Astrocyte (in vitro differentiated cells and primary cell): ENCODE results near the gene PAQR6. TPM values are rescaled to one million over a fixed set of nuclear protein-coding genes. Genes with fewer than 3 reads are reported as not detected.

Experiments
- DNase-seq: peaks from one replicate; pipeline ENCODE4 v3.0.0-alpha.2; 2010; ENCODE audit warnings: low read depth
- FAIRE-seq: peaks from 2 replicates; lab custom pipeline; 2011; peaks lifted over from hg19 to GRCh38; lab: Jason Lieb, UNC
- H2AFZ ChIP-seq: 2 replicates; pipeline ENCODE4 v1.6.0; 2012; ENCODE audit warnings: low read depth, low read length, inconsistent platforms
- H3K27ac ChIP-seq: 2 replicates; pipeline ENCODE4 v1.5.1; 2011; ENCODE audit warnings: low read depth, low read length, inconsistent platforms
- H3K27me3 ChIP-seq: 2 replicates; pipeline ENCODE4 v1.6.0; 2011; ENCODE audit warnings: low read length, inconsistent platforms; ENCODE audit not compliant: insufficient read depth
- H3K36me3 ChIP-seq: 2 replicates; pipeline ENCODE4 v1.5.1; 2011; ENCODE audit warnings: low read length, inconsistent platforms; ENCODE audit not compliant: insufficient read depth
- H3K4me1 ChIP-seq: 2 replicates; pipeline ENCODE4 v1.5.1; 2011; ENCODE audit warnings: low read length, inconsistent platforms; ENCODE audit not compliant: insufficient read depth
- H3K4me2 ChIP-seq: 2 replicates; pipeline ENCODE4 v1.6.0; 2012; ENCODE audit warnings: low read length, inconsistent platforms
- H3K4me3 ChIP-seq: 2 replicates; pipeline ENCODE4 v1.5.1; 2011; ENCODE audit warnings: low read depth, mild to moderate bottlenecking, low read length, inconsistent platforms; ENCODE audit not compliant: insufficient read depth
- H3K79me2 ChIP-seq: 2 replicates; pipeline ENCODE4 v1.6.0; 2012; ENCODE audit warnings: mild to moderate bottlenecking, low read length, inconsistent platforms; ENCODE audit not compliant: insufficient read depth
- H3K9ac ChIP-seq: 2 replicates; pipeline ENCODE4 v1.6.0; 2012; ENCODE audit warnings: mild to moderate bottlenecking, low read length, inconsistent platforms
- H3K9me3 ChIP-seq: 2 replicates; pipeline ENCODE4 v1.5.1; 2012; ENCODE audit warnings: low read depth, mild to moderate bottlenecking, low read length, inconsistent platforms; ENCODE audit not compliant: insufficient read depth
- H4K20me1 ChIP-seq: 2 replicates; pipeline ENCODE4 v1.6.0; 2012; ENCODE audit warnings: low read length, inconsistent platforms; ENCODE audit not compliant: insufficient read depth
- H3K27ac Mint-ChIP-seq: one replicate; pipeline ENCODE4 v1.8.0; 2021; ENCODE audit warnings: mild to moderate bottlenecking, mixed read lengths; ENCODE audit not compliant: unreplicated experiment
- H3K27me3 Mint-ChIP-seq: one replicate; pipeline ENCODE4 v1.8.0; 2021; ENCODE audit warnings: low read depth, mixed read lengths; ENCODE audit not compliant: unreplicated experiment
- H3K36me3 Mint-ChIP-seq: one replicate; pipeline ENCODE4 v1.8.0; 2021; ENCODE audit warnings: low read depth, mixed read lengths; ENCODE audit not compliant: unreplicated experiment
- H3K4me1 Mint-ChIP-seq: one replicate; pipeline ENCODE4 v1.8.0; 2021; ENCODE audit warnings: low read depth, mixed read lengths; ENCODE audit not compliant: unreplicated experiment
- H3K4me3 Mint-ChIP-seq: one replicate; pipeline ENCODE4 v1.8.0; 2021; ENCODE audit warnings: mild to moderate bottlenecking, moderate library complexity, mixed read lengths; ENCODE audit not compliant: unreplicated experiment
- H3K9me3 Mint-ChIP-seq: one replicate; pipeline ENCODE4 v1.8.0; 2021; ENCODE audit warnings: mild to moderate bottlenecking, mixed read lengths; ENCODE audit not compliant: unreplicated experiment
- EZH2 ChIP-seq: IDR thresholded peaks from 2 replicates; pipeline ENCODE4 v1.6.1; 2012; ENCODE audit warnings: mild to moderate bottlenecking, low read length, inconsistent platforms; ENCODE audit not compliant: insufficient read depth
- total RNA-seq: library from RNA; stranded (reverse); gene quantifications from 2 replicates; pipeline ENCODE4 v1.2.1, GENCODE V29; 2021
- TF ChIP-seq, protein P1 (sequence below): IDR thresholded peaks from 2 replicates; pipeline ENCODE4 v1.5.1; 2011; ENCODE audit warnings: low read depth, mild to moderate bottlenecking, inconsistent platforms, low read length, moderate library complexity; ENCODE audit not compliant: insufficient read depth

Gene PAQR6
- total RNA-seq, 1 donor from 2014 or later = 7.2 TPM

DNA sequence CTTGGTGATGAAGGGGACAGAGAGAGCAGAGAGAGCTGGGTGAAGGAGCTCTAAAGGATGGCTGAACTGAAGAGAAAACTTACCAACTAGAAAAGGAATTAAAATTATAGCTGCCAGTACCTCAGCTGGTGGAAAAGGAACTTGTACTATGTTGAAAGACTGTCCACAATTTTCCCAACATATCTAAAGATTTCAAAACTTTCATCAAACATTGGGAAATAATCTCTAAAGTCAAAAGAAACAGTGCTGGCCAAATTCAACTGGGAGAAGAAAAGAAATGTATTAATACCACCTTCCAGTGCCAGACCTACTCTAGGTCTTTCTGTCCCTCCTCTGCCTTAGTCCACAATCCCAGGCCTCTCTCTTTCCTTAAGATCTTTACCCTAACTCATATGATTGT is 28.7 kb upstream of the PAQR6 start:
- Histone ChIP-seq H3K27ac (no peak overlapping the region), H2AFZ (no peak overlapping the region), H3K4me1 (peaks cover 6% of the 10 kb centered on the region), H3K9ac (no peak overlapping the region), H3K27me3 (no peaks in the 10 kb centered on the region), H3K9me3 (no peaks in the 10 kb centered on the region), H3K36me3 (peaks cover 59% of the 10 kb centered on the region), H3K4me2 (no peak overlapping the region), H3K79me2 (peaks cover 49% of the 10 kb centered on the region), H4K20me1 (peaks cover 47% of the 10 kb centered on the region), H3K4me3 (no peak overlapping the region)
- Mint-ChIP-seq H3K9me3 (no peaks in the 10 kb centered on the region), H3K36me3 (peaks cover 32% of the 10 kb centered on the region), H3K27me3 (no peaks in the 10 kb centered on the region), H3K27ac (no peak overlapping the region), H3K4me1 (peaks cover 7% of the 10 kb centered on the region), H3K4me3 (no peak overlapping the region)
- DNase-seq (no peak), FAIRE-seq (no peak)
- TF ChIP-seq, protein P1, sequence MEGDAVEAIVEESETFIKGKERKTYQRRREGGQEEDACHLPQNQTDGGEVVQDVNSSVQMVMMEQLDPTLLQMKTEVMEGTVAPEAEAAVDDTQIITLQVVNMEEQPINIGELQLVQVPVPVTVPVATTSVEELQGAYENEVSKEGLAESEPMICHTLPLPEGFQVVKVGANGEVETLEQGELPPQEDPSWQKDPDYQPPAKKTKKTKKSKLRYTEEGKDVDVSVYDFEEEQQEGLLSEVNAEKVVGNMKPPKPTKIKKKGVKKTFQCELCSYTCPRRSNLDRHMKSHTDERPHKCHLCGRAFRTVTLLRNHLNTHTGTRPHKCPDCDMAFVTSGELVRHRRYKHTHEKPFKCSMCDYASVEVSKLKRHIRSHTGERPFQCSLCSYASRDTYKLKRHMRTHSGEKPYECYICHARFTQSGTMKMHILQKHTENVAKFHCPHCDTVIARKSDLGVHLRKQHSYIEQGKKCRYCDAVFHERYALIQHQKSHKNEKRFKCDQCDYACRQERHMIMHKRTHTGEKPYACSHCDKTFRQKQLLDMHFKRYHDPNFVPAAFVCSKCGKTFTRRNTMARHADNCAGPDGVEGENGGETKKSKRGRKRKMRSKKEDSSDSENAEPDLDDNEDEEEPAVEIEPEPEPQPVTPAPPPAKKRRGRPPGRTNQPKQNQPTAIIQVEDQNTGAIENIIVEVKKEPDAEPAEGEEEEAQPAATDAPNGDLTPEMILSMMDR = no peak
- TF ChIP-seq EZH2 = no peak

- H3K79me2 ChIP-seq = peaks cover 15% of the 10 kb centered on the region
- peaks cover 45% of the 10 kb centered on the region for H3K36me3 Mint-ChIP-seq
- no peaks in the 10 kb centered on the region for H3K9me3 Mint-ChIP-seq
- no peak overlapping the region for H3K4me3 Mint-ChIP-seq
- peaks cover 67% of the 10 kb centered on the region for H3K36me3 ChIP-seq
- no peak overlapping the region for H3K27ac Mint-ChIP-seq
- FAIRE-seq (no peak), DNase-seq (no peak)
- no peak for TF ChIP-seq EZH2
- TF ChIP-seq, protein P1 = no peak
- H3K9me3 ChIP-seq = no peaks in the 10 kb centered on the region
- H3K27ac ChIP-seq = no peak overlapping the region
- H3K4me1 ChIP-seq = peaks cover 4% of the 10 kb centered on the region
- H3K9ac ChIP-seq = no peak overlapping the region
- H3K27me3 Mint-ChIP-seq = no peaks in the 10 kb centered on the region
- no peaks in the 10 kb centered on the region for H3K27me3 ChIP-seq
- peaks cover 6% of the 10 kb centered on the region for H3K4me1 Mint-ChIP-seq
- no peak overlapping the region for H3K4me3 ChIP-seq
- no peak overlapping the region for H2AFZ ChIP-seq
- H3K4me2 ChIP-seq = no peak overlapping the region
- peaks cover 45% of the 10 kb centered on the region for H4K20me1 ChIP-seq
Observed at GRCh38 chr1:156270314-156270713, 22.5 kb upstream of the PAQR6 start.

DNA sequence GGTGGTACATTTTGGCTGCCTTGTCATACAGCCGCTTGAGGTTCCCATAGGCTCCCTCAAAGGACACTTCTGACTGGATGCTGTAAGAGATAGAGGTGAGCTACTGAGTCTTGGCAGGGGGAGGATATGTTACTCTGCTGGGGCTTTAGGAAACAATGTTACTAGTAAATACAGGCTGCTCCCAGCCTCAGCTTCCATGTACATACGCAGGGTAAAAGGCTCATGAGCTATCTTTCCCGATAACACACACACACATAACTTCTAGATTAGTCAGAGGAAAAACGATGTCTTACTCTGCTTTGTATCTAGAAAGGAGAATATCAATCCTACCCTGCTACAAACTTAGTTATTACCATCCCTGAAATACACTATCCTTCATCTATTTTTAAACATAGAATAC is 20.5 kb upstream of the PAQR6 start:
- no peaks in the 10 kb centered on the region for H3K9me3 ChIP-seq
- Mint-ChIP-seq H3K9me3 (no peaks in the 10 kb centered on the region), H3K4me1 (peaks cover 6% of the 10 kb centered on the region), H3K27me3 (no peaks in the 10 kb centered on the region), H3K27ac (peak overlapping the region; percentile 66), H3K4me3 (no peak overlapping the region), H3K36me3 (peaks cover 44% of the 10 kb centered on the region)
- H3K9ac ChIP-seq = no peak overlapping the region
- peaks cover 61% of the 10 kb centered on the region for H4K20me1 ChIP-seq
- peaks cover 64% of the 10 kb centered on the region for H3K36me3 ChIP-seq
- TF ChIP-seq, protein P1 = no peak
- no peak for TF ChIP-seq EZH2
- peaks cover 15% of the 10 kb centered on the region for H3K79me2 ChIP-seq
- H3K4me1 ChIP-seq = peaks cover 9% of the 10 kb centered on the region
- no peak overlapping the region for H3K4me2 ChIP-seq
- no peaks in the 10 kb centered on the region for H3K27me3 ChIP-seq
- no peak overlapping the region for H3K27ac ChIP-seq
- DNase-seq (peak; percentile 66), FAIRE-seq (no peak)
- H3K4me3 ChIP-seq = no peak overlapping the region
- H2AFZ ChIP-seq = no peak overlapping the region
